Kidney epithelial cell (primary cell): Measurements from ENCODE around the gene TIPARP. TPM values are rescaled to one million over a fixed set of nuclear protein-coding genes. Genes with fewer than 3 reads are reported as not detected.

Experiments
- DNase-seq: peaks from one replicate; pipeline ENCODE4 v3.0.0-alpha.2; 2010; ENCODE audit warnings: low read depth
- H3K27me3 ChIP-seq: 2 replicates; pipeline ENCODE4 v1.6.0; 2011; ENCODE audit warnings: low read length; ENCODE audit not compliant: control insufficient read depth, insufficient read depth
- H3K36me3 ChIP-seq: 2 replicates; pipeline ENCODE4 v1.5.1; 2011; ENCODE audit warnings: low read length; ENCODE audit not compliant: control insufficient read depth, insufficient read depth
- H3K4me3 ChIP-seq: 2 replicates; pipeline ENCODE4 v1.5.1; 2011; ENCODE audit warnings: low read depth, mild to moderate bottlenecking, control low read depth, low read length
- CTCF ChIP-seq: IDR thresholded peaks from 2 replicates; pipeline ENCODE4 v1.5.1; 2011; ENCODE audit warnings: mild to moderate bottlenecking, moderate library complexity, low read length, control low read depth, inconsistent platforms; ENCODE audit not compliant: insufficient read depth, poor library complexity, severe bottlenecking
- total RNA-seq: library from RNA; depleted of rRNA; stranded (reverse); fragments of >200 nt; gene quantifications from 2 replicates; pipeline ENCODE4 v1.2.3, GENCODE V29; 2015

Gene TIPARP
- total RNA-seq, 1 donor from 2014 or later = 26.2 TPM

- no peak overlapping the region for H3K4me3 ChIP-seq
- TF ChIP-seq CTCF = no peak
- no peaks in the 10 kb centered on the region for H3K36me3 ChIP-seq
- no peak for DNase-seq
- no peaks in the 10 kb centered on the region for H3K27me3 ChIP-seq
Measured at GRCh38 chr3:156725682-156726081, 51.3 kb downstream of the TIPARP start.

- DNase-seq = no peak
- no peak for TF ChIP-seq CTCF
- Histone ChIP-seq H3K27me3 (no peaks in the 10 kb centered on the region), H3K4me3 (no peak overlapping the region), H3K36me3 (no peaks in the 10 kb centered on the region)
Measured at GRCh38 chr3:156726456-156726855, 52.1 kb downstream of the TIPARP start.

- Histone ChIP-seq H3K4me3 (no peak overlapping the region), H3K36me3 (no peaks in the 10 kb centered on the region), H3K27me3 (no peaks in the 10 kb centered on the region)
- no peak for DNase-seq
- TF ChIP-seq CTCF = no peak
Measured at GRCh38 chr3:156727519-156728205, 53.3 kb downstream of the TIPARP start.

- H3K36me3 ChIP-seq = no peaks in the 10 kb centered on the region
- no peak for DNase-seq
- no peaks in the 10 kb centered on the region for H3K27me3 ChIP-seq
- no peak overlapping the region for H3K4me3 ChIP-seq
- TF ChIP-seq CTCF = no peak
Measured at GRCh38 chr3:156728267-156728985, 54.0 kb downstream of the TIPARP start.

GRCh38 chr3:156729460-156730179, 55.2 kb downstream of the TIPARP start:
- DNase-seq = no peak
- Histone ChIP-seq H3K36me3 (no peaks in the 10 kb centered on the region), H3K4me3 (no peak overlapping the region), H3K27me3 (no peaks in the 10 kb centered on the region)
- TF ChIP-seq CTCF = no peak
